Common myeloid progenitor, CD34-positive (primary cell): ENCODE data around the gene CAMK1D.

ENCODE experiments used
- CTCF ChIA-PET: fragments of 350-600 bp; sonication (Branson Sonifier 250); formaldehyde crosslinking; loops from one replicate; lab custom pipeline; 2021; ENCODE audit warnings: antibody characterized with exemption; lab: Charles Lee
- POLR2A ChIA-PET: fragments of 350-600 bp; sonication (Branson Sonifier 250); formaldehyde crosslinking; loops from one replicate; lab custom pipeline; 2021; ENCODE audit warnings: antibody characterized with exemption; lab: Charles Lee
- DNase-seq, 3 donors: peaks; one replicate each; pipeline versions ENCODE4 v3.0.0 to v3.0.0-alpha.2; 2013
- H3K27ac ChIP-seq, 2 experiments: 1 replicate in 1 of 2; 2 replicates in 1 of 2; pipeline ENCODE4 v1.7.0; 2013; ENCODE audit warnings: inconsistent platforms in 2 of 2, low read length in 2 of 2, mild to moderate bottlenecking in 2 of 2, low read depth in 1 of 2, moderate library complexity in 1 of 2; ENCODE audit not compliant: severe bottlenecking in 2 of 2, insufficient read depth in 1 of 2, poor library complexity in 1 of 2
- H3K27me3 ChIP-seq, 5 experiments: replicated peaks in 2 of 5; 1 replicate in 3 of 5; 2 replicates in 2 of 5; pipeline versions ENCODE4 v1.6.1 to v1.7.0; 2013; ENCODE audit warnings: low read length in 4 of 5, mild to moderate bottlenecking in 2 of 5, moderate library complexity in 2 of 5, inconsistent platforms in 1 of 5; ENCODE audit not compliant: insufficient read depth in 5 of 5, control insufficient read depth in 4 of 5
- H3K36me3 ChIP-seq, 4 experiments: 1 replicate in 2 of 4; 2 replicates in 2 of 4; pipeline versions ENCODE4 v1.6.1 to v1.7.0; 2013; ENCODE audit warnings: low read length in 3 of 4, control low read depth in 1 of 4, mild to moderate bottlenecking in 1 of 4; ENCODE audit not compliant: control insufficient read depth in 4 of 4, insufficient read depth in 4 of 4
- H3K4me1 ChIP-seq, 4 experiments: 1 replicate in 3 of 4; 2 replicates in 1 of 4; pipeline versions ENCODE4 v1.6.1 to v1.7.1; 2013; ENCODE audit warnings: low read length in 3 of 4, mild to moderate bottlenecking in 3 of 4, control low read depth in 1 of 4, inconsistent platforms in 1 of 4, moderate library complexity in 1 of 4; ENCODE audit not compliant: control insufficient read depth in 4 of 4, insufficient read depth in 4 of 4; ENCODE audit errors: control extremely low read depth in 1 of 4
- H3K4me3 ChIP-seq, 7 experiments: 1 replicate in 4 of 7; 2 replicates in 3 of 7; pipeline versions ENCODE4 v1.5.1 to v1.7.0; 2013; ENCODE audit warnings: mild to moderate bottlenecking in 7 of 7, low read length in 6 of 7, moderate library complexity in 6 of 7, inconsistent platforms in 2 of 7, low read depth in 2 of 7, control low read depth in 1 of 7; ENCODE audit not compliant: insufficient read depth in 4 of 7, control insufficient read depth in 1 of 7; ENCODE audit errors: extremely low read depth in 1 of 7
- H3K9me3 ChIP-seq, 5 experiments: 1 replicate in 4 of 5; 2 replicates in 1 of 5; pipeline versions ENCODE4 v1.6.1 to v1.7.1; 2013; ENCODE audit warnings: low read length in 4 of 5, mild to moderate bottlenecking in 2 of 5, inconsistent platforms in 1 of 5, low read depth in 1 of 5, moderate library complexity in 1 of 5; ENCODE audit not compliant: control insufficient read depth in 4 of 5, insufficient read depth in 2 of 5; ENCODE audit errors: control extremely low read depth in 1 of 5
- whole genome bisulfite sequencing: methylation state at CpG from one replicate; pipeline ENCODE4 v1.1.5; 2013; ENCODE audit not compliant: insufficient coverage; 5-methylcytosine and 5-hydroxymethylcytosine counted together

Gene CAMK1D

DNA sequence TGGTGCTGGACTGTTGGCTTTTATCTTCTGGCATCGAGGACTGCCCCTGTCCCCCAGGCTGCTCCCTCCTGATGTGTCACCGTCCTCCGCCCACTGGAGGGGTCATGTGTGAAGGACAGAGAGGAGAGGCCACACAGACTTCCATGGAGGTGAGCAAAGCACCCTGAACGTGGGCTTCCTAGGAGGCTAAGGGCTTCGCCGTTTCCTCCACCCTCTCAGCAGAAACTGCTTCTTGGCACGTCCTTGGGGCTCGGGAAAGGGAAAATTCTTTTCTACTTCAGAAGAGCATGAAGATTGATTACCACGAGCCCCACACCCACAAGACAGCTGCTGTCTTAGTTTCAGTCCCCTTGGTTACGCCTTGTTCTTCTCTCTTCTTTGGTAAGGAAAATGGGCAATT, 433.9 kb downstream of the CAMK1D start:
- ChIA-PET POLR2A (no interaction called here), CTCF (no interaction called here)
- 91% methylated on average over 8 of the region's 10 CpGs for WGBS
- Histone ChIP-seq H3K27ac (no peak overlapping the region), H3K9me3 (no peaks in the 10 kb centered on the region), H3K4me1 (no peaks in the 10 kb centered on the region), H3K36me3 (peaks cover 0 to 10% (median 2%) of the 10 kb centered on the region in 4 experiments), H3K27me3 (no peaks in the 10 kb centered on the region), H3K4me3 (no peak overlapping the region)
- DNase-seq, result no peak

DNA sequence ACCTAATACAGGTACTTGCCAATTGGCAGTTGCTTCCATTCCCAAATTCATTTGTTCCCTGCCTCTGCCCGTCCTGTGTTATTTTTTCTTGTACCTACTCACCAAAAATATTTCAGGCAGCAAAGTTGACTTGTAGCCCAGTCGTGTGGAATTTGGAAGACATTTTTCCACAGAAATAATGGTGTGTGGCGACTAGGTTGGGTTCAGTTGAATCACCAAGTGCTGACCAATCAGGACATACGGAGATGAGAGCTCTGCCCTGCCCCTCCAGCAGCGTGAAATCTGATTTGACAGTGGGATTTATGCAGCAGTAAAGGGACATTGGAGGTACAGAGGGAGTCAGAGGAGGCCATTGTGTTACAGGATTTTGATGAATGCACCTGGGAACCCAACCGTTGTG, 435.3 kb downstream of the CAMK1D start:
- H3K36me3 ChIP-seq, result peaks cover 0 to 15% (median 2%) of the 10 kb centered on the region in 4 experiments
- ChIA-PET POLR2A (no interaction called here), CTCF (interaction anchor here (0.7 kb wide), 1 partner anchor 162 kb away, joined by 3 read pairs; no protein-coding TSS in a partner anchor)
- no peak overlapping the region for H3K27ac ChIP-seq
- no peak for DNase-seq
- peaks cover 0 to under 1% (median 0%) of the 10 kb centered on the region in 5 experiments for H3K9me3 ChIP-seq
- H3K4me1 ChIP-seq, result no peaks in the 10 kb centered on the region
- 92% methylated on average over 6 of the region's 6 CpGs for WGBS
- no peaks in the 10 kb centered on the region for H3K27me3 ChIP-seq
- no peak overlapping the region for H3K4me3 ChIP-seq

DNA sequence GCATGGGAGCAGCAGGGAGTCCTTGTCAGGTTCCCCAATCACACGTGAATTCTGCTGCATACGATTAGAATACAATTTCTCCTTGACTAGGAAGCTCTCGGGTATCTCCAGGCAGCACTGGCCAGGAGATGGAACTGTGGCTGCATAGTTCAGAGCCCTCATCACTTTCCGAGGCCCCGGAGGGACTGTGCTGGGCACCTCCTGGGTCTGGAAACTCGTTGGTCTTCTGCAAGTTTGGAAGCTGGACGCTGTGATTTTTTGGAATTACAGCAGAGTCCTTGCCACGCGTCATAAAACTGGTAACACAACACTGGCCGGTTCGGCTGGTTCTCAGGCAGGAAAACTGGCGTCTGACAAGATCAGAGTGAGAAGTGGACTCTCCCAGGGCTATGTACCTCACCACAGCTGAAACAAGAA, 436.1 kb downstream of the CAMK1D start:
- POLR2A ChIA-PET, result no interaction called here
- Histone ChIP-seq H3K9me3 (peaks cover 0 to 7% (median 0%) of the 10 kb centered on the region in 5 experiments), H3K4me3 (no peak overlapping the region), H3K4me1 (no peaks in the 10 kb centered on the region), H3K27ac (no peak overlapping the region), H3K27me3 (no peaks in the 10 kb centered on the region), H3K36me3 (peaks cover 0 to 21% (median 2%) of the 10 kb centered on the region in 4 experiments)
- WGBS, result 92% methylated on average over 12 of the region's 12 CpGs
- CTCF ChIA-PET, result no interaction called here
- DNase-seq, result no peak

DNA sequence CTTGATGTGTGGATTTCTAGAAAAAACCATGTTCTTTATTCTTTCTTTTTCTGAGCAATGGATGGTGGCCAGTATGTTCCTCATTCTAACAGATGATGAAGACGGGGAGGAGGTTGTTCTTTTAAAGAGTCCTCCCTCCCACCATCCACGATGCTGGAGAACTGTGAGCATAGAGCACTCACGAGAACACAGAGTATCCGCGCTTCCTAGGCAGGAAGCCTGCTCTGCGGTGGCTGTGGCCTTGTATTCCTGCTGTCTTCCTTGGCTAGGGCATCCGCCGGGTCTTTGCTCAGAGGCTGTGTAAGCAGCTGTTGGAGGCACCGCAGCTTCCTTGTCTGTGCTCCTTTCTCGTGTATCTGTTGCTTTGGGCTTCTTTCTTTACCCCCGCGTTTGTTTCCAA, 437.9 kb downstream of the CAMK1D start:
- Histone ChIP-seq H3K4me3 (no peak overlapping the region), H3K9me3 (peaks cover 0 to 26% (median 6%) of the 10 kb centered on the region in 5 experiments), H3K36me3 (peaks cover 0 to 28% (median 6%) of the 10 kb centered on the region in 4 experiments), H3K4me1 (no peaks in the 10 kb centered on the region), H3K27ac (no peak overlapping the region), H3K27me3 (no peaks in the 10 kb centered on the region)
- ChIA-PET CTCF (no interaction called here), POLR2A (no interaction called here)
- 96% methylated on average over 8 of the region's 12 CpGs for WGBS
- no peak for DNase-seq

DNA sequence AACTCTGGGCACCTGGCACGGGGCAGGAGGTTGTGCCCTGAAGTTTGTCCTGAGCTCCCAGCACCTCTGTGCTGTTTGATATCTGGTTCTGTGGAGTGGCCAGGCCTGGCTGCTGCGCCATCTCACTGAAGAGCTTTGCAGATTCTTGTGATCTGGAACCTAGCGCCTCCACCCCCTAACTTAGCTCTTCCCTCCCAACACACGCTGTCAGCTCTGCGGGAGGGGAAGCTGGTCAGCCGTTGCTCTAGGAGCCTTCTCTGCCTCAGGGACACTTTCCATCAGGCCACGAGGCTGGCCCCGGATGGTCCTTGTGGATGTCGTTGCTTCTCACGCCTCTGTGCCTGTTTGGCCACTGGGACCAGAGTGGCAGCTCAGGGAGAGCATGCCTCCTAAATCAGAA, 438.9 kb downstream of the CAMK1D start:
- ChIA-PET POLR2A (no interaction called here), CTCF (interaction anchor here (1.2 kb wide), 1 partner anchor 12 kb away, joined by 3 read pairs; no protein-coding TSS in a partner anchor)
- no peak overlapping the region for H3K4me3 ChIP-seq
- DNase-seq, result no peak
- no peaks in the 10 kb centered on the region for H3K27me3 ChIP-seq
- H3K4me1 ChIP-seq, result no peaks in the 10 kb centered on the region
- H3K27ac ChIP-seq, result no peak overlapping the region
- peaks cover 0 to 32% (median 6%) of the 10 kb centered on the region in 5 experiments for H3K9me3 ChIP-seq
- H3K36me3 ChIP-seq, result peaks cover 0 to 38% (median 13%) of the 10 kb centered on the region in 4 experiments
- WGBS, result 96% methylated on average over 10 of the region's 10 CpGs

DNA sequence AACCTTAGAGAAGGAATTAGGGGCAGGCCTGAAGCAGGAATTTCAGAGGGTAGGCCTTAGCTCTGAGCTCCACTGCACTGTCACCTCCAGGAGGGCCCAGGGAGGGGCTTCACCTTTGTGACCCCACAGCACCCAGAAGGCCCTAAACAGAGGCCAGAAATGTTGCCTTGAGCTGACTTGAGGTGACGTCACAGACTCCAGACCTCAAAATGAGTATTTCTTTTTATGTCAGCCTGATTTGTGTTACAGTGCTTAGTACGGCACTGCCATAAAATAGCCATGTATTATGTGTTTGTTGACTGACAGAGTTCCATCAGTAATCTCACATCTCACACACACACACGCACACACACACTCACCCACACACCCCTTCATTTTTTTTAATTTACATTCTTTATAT, 440.9 kb downstream of the CAMK1D start:
- no peak overlapping the region for H3K4me3 ChIP-seq
- no peaks in the 10 kb centered on the region for H3K27me3 ChIP-seq
- POLR2A ChIA-PET, result interaction anchor here (0.6 kb wide), 1 partner anchor 110 kb away, joined by 3 read pairs; no protein-coding TSS in a partner anchor
- H3K36me3 ChIP-seq, result peaks cover 0 to 50% (median 16%) of the 10 kb centered on the region in 4 experiments
- 100% methylated on average over 1 of the region's 3 CpGs for WGBS
- no peak for DNase-seq
- H3K27ac ChIP-seq, result no peak overlapping the region
- CTCF ChIA-PET, result no interaction called here
- H3K4me1 ChIP-seq, result no peaks in the 10 kb centered on the region
- peaks cover 0 to 32% (median 6%) of the 10 kb centered on the region in 5 experiments for H3K9me3 ChIP-seq

DNA sequence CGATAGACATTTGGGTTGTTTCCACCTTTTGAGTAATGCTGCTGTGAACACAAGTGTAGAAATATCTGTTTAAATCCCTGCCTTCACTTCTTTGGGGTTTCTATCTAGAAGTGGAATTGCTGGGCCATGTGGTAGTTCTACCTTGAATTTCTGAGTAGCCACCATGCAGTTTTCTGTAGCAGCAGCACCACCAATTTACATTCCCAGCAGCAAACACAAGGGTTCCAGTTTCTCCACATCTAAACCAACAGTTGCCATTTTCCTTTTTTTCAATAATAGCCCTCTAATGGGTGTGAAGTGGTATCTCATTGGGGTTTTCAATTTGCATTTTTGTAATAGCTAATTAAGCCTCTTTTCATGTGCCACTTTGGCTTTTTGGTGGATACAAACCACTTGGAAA, 442.4 kb downstream of the CAMK1D start:
- H3K27me3 ChIP-seq, result no peaks in the 10 kb centered on the region
- ChIA-PET CTCF (no interaction called here), POLR2A (no interaction called here)
- no peak for DNase-seq
- peaks cover 0 to 32% (median 6%) of the 10 kb centered on the region in 5 experiments for H3K9me3 ChIP-seq
- H3K4me1 ChIP-seq, result no peaks in the 10 kb centered on the region
- H3K4me3 ChIP-seq, result no peak overlapping the region
- no peak overlapping the region for H3K27ac ChIP-seq
- 89% methylated on average over 1 of the region's 1 CpG for WGBS
- peaks cover 0 to 50% (median 16%) of the 10 kb centered on the region in 4 experiments for H3K36me3 ChIP-seq
